SK-N-DZ (cell line): ENCODE measurements around the gene HCAR3. TPM values are rescaled to one million over a fixed set of nuclear protein-coding genes. Genes with fewer than 3 reads are reported as not detected.
A peak's percentile ranks its signal among the peaks of the same experiment; 100 is the strongest.
"Not testable (repeated sequence)": the region's sequence is repeated elsewhere in the genome, so short reads cannot be mapped to it uniquely, and the experiment has no call there.

Experiments used
- DNase-seq: peaks from one replicate; pipeline ENCODE4 v3.0.0-alpha.2; 2015; ENCODE audit warnings: low spot score
- polyA plus RNA-seq, 2 experiments: library from polyadenylated mRNA; depleted of rRNA; stranded (reverse); fragments of >200 nt; gene quantifications; 2 replicates each; pipeline ENCODE4 v1.2.3, GENCODE V29; 2014

Gene HCAR3
- not detected in 2 replicates for polyA plus RNA-seq (2014; cell fraction: cytosol; rRNA removed)
- polyA plus RNA-seq (2014; cell fraction: nucleus; rRNA removed) = not detected in 2 replicates

GRCh38 chr12:122716658-122717057, at the start of gene HCAR3:
HCAR3 (minus strand) TSS chr12:122716811; CDS start chr12:122716737, 74 bp downstream.
- not testable (repeated sequence) for DNase-seq

DNA sequence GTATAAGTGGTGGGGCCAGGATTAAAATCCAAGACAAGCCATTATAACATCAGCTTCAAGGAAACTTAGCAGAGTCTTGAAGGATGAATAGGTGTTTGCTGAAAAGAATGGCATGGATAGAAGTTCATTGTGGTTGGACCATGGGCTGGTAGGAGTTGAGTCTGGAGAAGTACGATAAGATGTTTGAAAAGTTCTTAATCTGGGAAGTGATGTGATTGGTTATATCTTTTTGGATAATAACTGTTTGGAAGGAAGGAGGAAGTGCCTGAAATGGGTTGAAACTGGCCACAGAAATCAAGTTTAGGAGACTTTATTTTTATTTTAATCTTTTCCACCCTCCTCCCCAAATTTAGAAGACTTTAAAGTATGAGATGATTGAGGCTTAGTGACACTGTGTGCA, 41.0 kb upstream of the HCAR3 start:
- no peak for DNase-seq

GRCh38 chr12:122754790-122755189, 38.2 kb upstream of the HCAR3 start:
- DNase-seq = no peak

- DNase-seq = no peak
Measured at GRCh38 chr12:122753319-122753650, 36.7 kb upstream of the HCAR3 start.

DNA sequence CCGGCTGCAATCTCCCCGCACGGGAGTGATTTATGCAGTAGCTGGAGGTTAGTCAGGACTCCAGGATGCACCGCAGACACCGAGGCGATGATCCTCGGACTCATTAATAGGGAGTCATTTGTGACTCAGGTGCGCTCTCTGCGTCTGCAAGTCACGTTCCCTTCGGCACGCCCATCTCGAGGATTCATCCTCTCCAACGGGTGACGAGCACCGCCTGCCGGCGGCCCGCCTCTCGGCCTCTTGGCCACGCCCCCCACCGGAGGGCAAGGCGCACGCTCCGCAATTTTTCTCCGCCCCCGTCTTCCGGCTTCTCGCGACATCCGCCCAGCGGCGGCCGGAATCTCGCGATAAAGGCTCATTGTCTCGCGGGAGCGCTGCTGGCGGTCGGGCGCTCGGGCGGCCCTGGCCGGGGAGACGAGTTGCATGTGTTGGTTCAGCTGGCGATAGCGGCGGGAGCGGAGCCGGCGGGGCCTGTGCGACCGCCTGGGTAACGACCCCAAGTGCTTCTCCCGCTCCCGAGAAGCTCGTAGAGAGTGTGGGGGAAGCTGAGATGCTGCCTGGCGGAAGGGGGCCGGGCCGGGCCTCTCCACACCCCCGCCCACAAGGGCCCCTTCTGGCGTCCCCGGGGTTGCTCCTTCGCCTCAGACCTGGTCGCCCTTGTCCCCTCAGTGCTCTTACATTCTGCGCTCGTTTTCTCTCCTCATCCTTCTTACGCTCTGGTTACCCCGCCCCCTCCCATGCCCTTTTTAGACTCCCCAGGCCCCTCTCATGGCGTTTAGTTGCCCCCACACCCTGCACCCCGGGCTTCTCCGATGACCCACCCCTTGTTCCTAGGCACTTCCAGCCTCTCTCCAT, 36.1 kb upstream of the HCAR3 start, which contains the start of gene DENR:
Gene DENR (plus strand): TSS at position 361 of the 855 bp plus-strand sequence. CDS start 878 bp downstream, outside the sequence.
- DNase-seq = peak; percentile 98

DNA sequence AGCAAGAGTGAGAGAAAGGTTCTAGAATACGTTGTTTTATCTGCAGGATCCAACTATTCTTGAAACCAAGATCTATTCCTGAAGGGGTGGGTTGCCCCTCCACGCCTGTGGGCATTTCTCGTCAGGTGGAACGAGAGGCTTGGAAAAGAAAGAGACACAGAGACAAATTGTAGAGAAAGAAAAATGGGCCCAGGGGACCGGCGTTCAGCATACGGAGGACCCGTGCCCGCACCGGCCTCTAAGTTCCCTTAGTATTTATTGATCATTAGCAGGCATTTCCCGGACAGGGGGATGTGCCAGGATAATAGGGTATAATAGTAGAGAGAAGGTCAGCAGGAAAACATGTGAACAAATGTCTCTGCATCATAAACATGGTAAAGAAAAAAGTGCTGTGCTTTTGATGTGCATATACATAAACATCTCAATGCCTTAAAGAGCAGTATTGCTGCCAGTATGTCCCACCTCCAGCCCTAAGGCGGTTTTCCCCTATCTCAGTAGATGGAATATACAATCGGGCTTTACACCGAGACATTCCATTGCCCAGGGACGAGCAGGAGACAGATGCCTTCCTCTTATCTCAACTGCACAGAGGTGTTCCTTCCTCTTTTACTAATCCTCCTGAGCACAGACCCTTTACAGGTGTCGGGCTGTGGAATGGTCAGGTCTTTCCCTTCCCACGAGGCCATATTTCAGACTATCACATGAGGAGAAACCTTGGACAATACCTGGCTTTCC, 34.3 kb upstream of the HCAR3 start:
- DNase-seq = not testable (repeated sequence)

DNA sequence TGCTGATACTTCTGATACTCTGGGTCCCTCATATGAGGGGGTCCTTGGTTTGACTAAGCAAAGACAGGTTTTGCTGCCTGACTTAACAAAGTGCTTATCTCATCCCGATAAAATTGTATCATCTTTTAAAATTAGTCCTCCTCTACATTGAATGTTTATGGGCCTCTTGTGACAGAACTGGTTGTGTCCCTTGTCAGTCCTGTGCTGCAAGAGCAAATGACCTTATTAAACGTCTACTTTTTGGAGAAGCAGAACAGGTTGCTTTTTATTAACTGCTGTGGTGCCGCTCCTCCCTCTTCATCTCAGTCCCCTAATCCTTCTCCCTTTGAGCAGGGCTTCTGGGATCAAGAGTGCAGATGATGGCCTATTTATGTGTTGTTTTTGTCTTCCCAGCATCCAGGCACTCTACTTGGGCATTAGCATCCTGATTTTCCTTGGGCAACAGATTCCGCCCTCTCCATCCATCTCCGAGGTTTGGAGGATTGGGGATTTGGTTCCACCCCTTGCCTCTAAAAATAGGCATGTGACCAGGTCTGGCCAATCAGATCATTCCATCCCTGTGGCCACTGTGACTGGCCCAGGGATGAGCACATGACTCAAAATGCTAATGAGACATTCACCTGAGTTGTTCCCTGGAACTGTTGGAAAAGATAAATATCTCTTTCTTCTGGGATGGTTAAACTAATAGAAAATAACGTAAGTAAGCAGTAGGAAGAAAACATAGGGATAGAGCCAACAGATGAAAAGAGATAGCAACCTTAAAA, 33.1 kb upstream of the HCAR3 start:
- peak; percentile 71 for DNase-seq

DNA sequence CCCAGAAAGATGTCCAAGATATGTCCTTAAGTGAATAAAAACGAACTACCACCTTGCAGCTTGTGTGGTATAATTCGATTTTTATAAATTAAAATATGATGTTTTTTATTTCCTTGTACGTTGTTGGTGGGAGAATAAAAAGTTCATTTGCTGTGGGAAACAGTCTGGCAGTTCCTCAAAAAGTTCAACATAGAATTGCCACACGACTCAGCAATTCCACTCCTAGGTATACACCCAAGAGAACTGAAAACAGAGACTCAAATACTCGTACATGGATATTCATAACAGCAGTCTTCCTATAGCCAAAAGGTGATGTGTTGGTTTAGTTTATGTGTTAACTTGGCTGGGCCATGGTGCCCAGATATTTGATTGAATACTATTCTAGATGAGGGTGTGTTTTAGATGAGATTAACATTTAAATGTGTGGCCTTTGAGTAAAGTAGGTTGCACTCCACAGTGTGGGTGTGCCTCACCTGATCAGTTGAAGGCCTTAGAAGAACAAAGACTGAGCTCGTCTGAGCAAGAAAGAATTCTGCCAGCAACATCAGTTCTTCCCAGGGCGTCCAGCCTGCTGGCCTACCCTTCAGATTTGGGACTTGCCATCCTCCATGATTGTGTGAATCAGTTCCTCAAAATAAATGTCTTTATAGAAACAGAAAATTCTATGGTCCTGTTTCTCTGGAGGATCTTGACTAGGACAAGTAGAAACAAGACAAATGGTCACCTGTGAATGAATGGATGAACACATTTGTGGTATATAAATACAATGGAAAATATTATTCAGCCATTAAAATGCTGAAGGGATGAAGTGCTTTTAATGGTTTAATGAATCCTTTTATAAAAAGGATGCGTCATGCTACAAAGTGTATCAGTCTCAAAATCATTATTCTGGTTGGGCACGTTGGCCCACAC, 30.9 kb upstream of the HCAR3 start:
- no peak for DNase-seq

DNA sequence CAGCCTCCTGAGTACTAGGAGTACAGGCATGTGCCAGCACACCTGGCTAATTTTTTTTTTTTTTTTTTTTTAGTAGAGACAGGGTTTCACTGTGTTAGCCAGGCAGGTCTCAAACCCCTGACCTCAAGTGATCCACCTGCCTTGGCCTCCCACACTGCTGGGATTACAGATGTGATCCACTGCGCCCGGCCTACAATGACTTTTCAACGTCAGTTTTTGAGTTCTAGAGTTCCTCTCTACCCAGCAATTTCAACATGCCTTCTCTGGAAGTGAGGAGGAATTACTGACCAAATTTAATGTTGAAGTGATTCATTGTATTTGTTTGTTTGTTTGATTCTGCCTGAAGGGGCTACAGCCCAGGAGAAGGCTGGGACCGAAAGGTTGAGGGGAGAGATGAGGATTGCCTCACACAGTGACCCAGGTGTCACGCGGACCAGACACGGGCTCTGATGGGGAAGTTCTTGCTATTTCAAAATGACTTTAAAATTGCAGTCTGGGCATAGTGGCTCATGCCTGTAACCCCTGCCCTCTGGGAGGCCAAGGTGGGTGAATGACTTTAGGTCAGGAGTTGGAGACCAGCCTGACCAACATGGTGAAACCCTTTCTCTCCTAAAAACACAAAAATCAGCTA, 27.4 kb upstream of the HCAR3 start:
- DNase-seq = no peak

DNA sequence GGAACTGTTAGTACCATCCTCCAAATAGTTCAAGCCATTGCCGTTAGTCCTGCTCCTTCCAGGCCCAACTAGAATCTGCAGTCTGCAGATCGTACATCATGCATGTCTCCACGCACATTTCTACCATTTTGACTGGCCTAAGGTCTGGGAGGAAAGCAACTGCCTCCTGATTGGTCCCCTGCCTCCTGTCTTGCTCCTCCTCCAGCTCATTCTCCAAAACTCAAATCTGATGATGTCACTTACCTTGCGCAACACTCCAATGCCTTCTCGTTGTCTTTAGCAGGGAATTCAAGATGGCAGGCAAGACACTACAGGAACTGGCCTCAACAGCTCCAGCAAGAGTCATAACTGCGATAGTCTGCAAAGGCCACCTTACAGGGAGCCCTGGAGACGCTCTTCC, 23.7 kb upstream of the HCAR3 start:
- DNase-seq = peak; percentile 62

GRCh38 chr12:122738571-122738970, 22.0 kb upstream of the HCAR3 start:
- DNase-seq = no peak

- no peak for DNase-seq
Measured at GRCh38 chr12:122732611-122733010, 16.0 kb upstream of the HCAR3 start.

DNA sequence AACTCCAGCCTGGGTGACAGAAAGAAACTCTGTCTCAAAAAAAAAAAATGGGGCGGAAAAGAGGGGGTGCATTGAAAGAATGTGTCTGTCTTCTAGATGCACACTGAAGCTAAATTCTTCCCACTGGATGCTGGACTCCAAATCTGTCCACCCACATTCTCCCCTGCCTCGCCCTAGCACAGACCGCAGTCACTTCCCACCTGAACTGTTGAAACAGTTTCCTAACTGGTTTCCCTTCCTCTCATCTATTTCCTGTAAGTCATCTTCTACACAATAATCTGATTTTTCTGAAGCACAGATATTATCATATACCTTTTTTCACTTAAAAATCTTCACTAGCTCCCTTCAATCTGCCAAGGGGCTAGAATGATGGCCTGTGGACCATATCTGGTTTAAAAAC, 15.6 kb upstream of the HCAR3 start:
- DNase-seq = no peak

- DNase-seq = no peak
Measured at GRCh38 chr12:122730215-122731014, 13.8 kb upstream of the HCAR3 start, which contains the start of gene HCAR1. HCAR1 (minus strand) TSS chr12:122730844; CDS start chr12:122730339, 505 bp downstream.

- DNase-seq = no peak
Measured at GRCh38 chr12:122729583-122730214, 13.1 kb upstream of the HCAR3 start.

GRCh38 chr12:122726080-122726558, 9.5 kb upstream of the HCAR3 start:
- DNase-seq = no peak

DNA sequence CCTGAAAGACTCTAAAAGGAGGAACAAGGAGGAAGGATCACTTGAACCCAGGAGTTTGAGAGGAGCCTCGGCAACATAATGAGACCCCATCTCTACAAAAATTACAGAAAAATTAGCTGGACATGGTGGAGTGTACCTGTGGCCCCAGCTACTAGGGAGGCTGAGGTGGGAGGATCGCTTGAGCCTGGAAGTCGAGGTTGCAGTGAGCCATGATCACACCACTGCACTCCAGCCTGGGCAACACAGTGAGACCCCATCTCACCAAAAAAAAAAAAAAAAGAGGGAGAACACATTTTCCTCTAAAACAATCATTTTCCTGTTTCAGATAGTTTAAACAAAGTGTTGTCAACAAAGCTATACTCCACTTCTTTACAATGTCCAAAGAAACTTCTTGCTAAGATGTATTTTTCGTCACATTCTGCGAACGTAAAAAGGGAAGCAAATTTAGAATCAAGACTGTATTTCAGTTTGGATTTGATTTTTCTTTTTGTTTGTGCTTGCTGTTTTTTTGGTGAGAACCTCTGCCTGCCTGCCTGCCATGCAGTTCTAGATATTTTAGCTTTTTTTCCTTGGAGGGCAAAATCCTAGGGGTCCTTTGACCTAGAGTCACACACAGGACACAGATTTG, 9.0 kb upstream of the HCAR3 start:
- DNase-seq = no peak

DNA sequence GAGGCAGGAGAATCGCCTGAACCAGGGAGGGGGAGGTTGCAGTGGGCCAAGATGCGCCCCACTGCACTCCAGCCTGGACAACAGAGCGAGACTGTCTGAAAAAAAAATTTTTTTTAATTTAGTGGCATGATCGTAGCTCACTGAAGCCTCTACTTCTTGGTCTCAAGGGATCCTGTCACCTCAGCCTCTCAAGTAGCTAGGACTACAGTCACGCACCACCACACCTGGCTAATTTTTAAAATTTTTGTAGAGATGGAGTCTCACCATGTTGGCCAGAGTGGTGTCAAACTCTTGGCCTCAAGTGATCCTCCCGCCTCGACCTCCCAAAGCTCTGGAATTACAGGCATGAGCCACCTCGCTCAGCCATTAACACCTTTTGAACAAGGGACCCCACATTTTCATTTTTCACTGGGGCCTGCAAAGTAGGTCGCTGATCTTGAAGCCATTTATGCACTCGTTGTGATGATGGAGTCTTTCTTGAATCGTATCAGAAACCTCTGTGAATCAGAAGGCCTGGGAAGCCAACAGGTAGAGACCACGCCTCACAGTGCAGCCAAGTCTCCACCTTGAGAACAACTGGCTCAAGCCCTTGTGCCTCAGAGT, 8.1 kb upstream of the HCAR3 start:
- DNase-seq = no peak
